Astrocyte (in vitro differentiated cells and primary cell): ENCODE data around the gene FOXA1. TPM values are rescaled to one million over a fixed set of nuclear protein-coding genes. Genes with fewer than 3 reads are reported as not detected.

Source experiments
- DNase-seq: peaks from one replicate; pipeline ENCODE4 v3.0.0-alpha.2; 2010; ENCODE audit warnings: low read depth
- FAIRE-seq: peaks from 2 replicates; lab custom pipeline; 2011; peaks lifted over from hg19 to GRCh38; lab: Jason Lieb, UNC
- H2AFZ ChIP-seq: 2 replicates; pipeline ENCODE4 v1.6.0; 2012; ENCODE audit warnings: low read depth, low read length, inconsistent platforms
- H3K27ac ChIP-seq: 2 replicates; pipeline ENCODE4 v1.5.1; 2011; ENCODE audit warnings: low read depth, low read length, inconsistent platforms
- H3K27me3 ChIP-seq: 2 replicates; pipeline ENCODE4 v1.6.0; 2011; ENCODE audit warnings: low read length, inconsistent platforms; ENCODE audit not compliant: insufficient read depth
- H3K36me3 ChIP-seq: 2 replicates; pipeline ENCODE4 v1.5.1; 2011; ENCODE audit warnings: low read length, inconsistent platforms; ENCODE audit not compliant: insufficient read depth
- H3K4me1 ChIP-seq: 2 replicates; pipeline ENCODE4 v1.5.1; 2011; ENCODE audit warnings: low read length, inconsistent platforms; ENCODE audit not compliant: insufficient read depth
- H3K4me2 ChIP-seq: 2 replicates; pipeline ENCODE4 v1.6.0; 2012; ENCODE audit warnings: low read length, inconsistent platforms
- H3K4me3 ChIP-seq: 2 replicates; pipeline ENCODE4 v1.5.1; 2011; ENCODE audit warnings: low read depth, mild to moderate bottlenecking, low read length, inconsistent platforms; ENCODE audit not compliant: insufficient read depth
- H3K79me2 ChIP-seq: 2 replicates; pipeline ENCODE4 v1.6.0; 2012; ENCODE audit warnings: mild to moderate bottlenecking, low read length, inconsistent platforms; ENCODE audit not compliant: insufficient read depth
- H3K9ac ChIP-seq: 2 replicates; pipeline ENCODE4 v1.6.0; 2012; ENCODE audit warnings: mild to moderate bottlenecking, low read length, inconsistent platforms
- H3K9me3 ChIP-seq: 2 replicates; pipeline ENCODE4 v1.5.1; 2012; ENCODE audit warnings: low read depth, mild to moderate bottlenecking, low read length, inconsistent platforms; ENCODE audit not compliant: insufficient read depth
- H4K20me1 ChIP-seq: 2 replicates; pipeline ENCODE4 v1.6.0; 2012; ENCODE audit warnings: low read length, inconsistent platforms; ENCODE audit not compliant: insufficient read depth
- H3K27ac Mint-ChIP-seq: one replicate; pipeline ENCODE4 v1.8.0; 2021; ENCODE audit warnings: mild to moderate bottlenecking, mixed read lengths; ENCODE audit not compliant: unreplicated experiment
- H3K27me3 Mint-ChIP-seq: one replicate; pipeline ENCODE4 v1.8.0; 2021; ENCODE audit warnings: low read depth, mixed read lengths; ENCODE audit not compliant: unreplicated experiment
- H3K36me3 Mint-ChIP-seq: one replicate; pipeline ENCODE4 v1.8.0; 2021; ENCODE audit warnings: low read depth, mixed read lengths; ENCODE audit not compliant: unreplicated experiment
- H3K4me1 Mint-ChIP-seq: one replicate; pipeline ENCODE4 v1.8.0; 2021; ENCODE audit warnings: low read depth, mixed read lengths; ENCODE audit not compliant: unreplicated experiment
- H3K4me3 Mint-ChIP-seq: one replicate; pipeline ENCODE4 v1.8.0; 2021; ENCODE audit warnings: mild to moderate bottlenecking, moderate library complexity, mixed read lengths; ENCODE audit not compliant: unreplicated experiment
- H3K9me3 Mint-ChIP-seq: one replicate; pipeline ENCODE4 v1.8.0; 2021; ENCODE audit warnings: mild to moderate bottlenecking, mixed read lengths; ENCODE audit not compliant: unreplicated experiment
- EZH2 ChIP-seq: IDR thresholded peaks from 2 replicates; pipeline ENCODE4 v1.6.1; 2012; ENCODE audit warnings: mild to moderate bottlenecking, low read length, inconsistent platforms; ENCODE audit not compliant: insufficient read depth
- total RNA-seq: library from RNA; stranded (reverse); gene quantifications from 2 replicates; pipeline ENCODE4 v1.2.1, GENCODE V29; 2021
- TF ChIP-seq, protein P1 (sequence below): IDR thresholded peaks from 2 replicates; pipeline ENCODE4 v1.5.1; 2011; ENCODE audit warnings: low read depth, mild to moderate bottlenecking, inconsistent platforms, low read length, moderate library complexity; ENCODE audit not compliant: insufficient read depth

Gene FOXA1
- total RNA-seq, 1 donor from 2014 or later, result 0.11 TPM

DNA sequence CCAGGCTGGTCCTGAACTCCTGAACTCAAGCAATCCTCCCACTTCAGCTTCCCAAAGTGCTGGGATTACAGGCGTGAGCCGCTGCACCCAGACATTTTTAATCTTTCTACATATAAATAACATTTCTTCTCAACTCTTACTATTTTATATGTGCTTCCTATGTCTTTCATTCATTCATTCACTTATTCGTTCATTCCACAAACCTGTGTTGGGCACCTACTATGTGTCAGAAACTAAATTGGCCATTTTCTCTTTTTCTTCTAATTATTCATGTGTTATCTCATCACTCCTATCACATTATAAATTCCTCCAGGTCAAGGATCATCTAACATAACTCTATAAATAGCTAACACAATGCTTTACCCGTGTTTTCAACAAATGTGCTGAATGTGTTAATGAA, 23.7 kb downstream of the FOXA1 start:
- no peaks in the 10 kb centered on the region for H3K4me1 Mint-ChIP-seq
- DNase-seq (no peak), FAIRE-seq (no peak)
- H3K9me3 ChIP-seq, result no peaks in the 10 kb centered on the region
- H3K79me2 ChIP-seq, result no peaks in the 10 kb centered on the region
- peaks cover 4% of the 10 kb centered on the region for H3K27me3 Mint-ChIP-seq
- H2AFZ ChIP-seq, result no peak overlapping the region
- no peak overlapping the region for H3K4me3 Mint-ChIP-seq
- H3K36me3 Mint-ChIP-seq, result no peaks in the 10 kb centered on the region
- H3K27ac Mint-ChIP-seq, result no peak overlapping the region
- H3K27me3 ChIP-seq, result no peaks in the 10 kb centered on the region
- TF ChIP-seq, protein P1, sequence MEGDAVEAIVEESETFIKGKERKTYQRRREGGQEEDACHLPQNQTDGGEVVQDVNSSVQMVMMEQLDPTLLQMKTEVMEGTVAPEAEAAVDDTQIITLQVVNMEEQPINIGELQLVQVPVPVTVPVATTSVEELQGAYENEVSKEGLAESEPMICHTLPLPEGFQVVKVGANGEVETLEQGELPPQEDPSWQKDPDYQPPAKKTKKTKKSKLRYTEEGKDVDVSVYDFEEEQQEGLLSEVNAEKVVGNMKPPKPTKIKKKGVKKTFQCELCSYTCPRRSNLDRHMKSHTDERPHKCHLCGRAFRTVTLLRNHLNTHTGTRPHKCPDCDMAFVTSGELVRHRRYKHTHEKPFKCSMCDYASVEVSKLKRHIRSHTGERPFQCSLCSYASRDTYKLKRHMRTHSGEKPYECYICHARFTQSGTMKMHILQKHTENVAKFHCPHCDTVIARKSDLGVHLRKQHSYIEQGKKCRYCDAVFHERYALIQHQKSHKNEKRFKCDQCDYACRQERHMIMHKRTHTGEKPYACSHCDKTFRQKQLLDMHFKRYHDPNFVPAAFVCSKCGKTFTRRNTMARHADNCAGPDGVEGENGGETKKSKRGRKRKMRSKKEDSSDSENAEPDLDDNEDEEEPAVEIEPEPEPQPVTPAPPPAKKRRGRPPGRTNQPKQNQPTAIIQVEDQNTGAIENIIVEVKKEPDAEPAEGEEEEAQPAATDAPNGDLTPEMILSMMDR, result no peak
- no peak for TF ChIP-seq EZH2
- H3K27ac ChIP-seq, result no peak overlapping the region
- no peaks in the 10 kb centered on the region for H3K9me3 Mint-ChIP-seq
- H3K4me2 ChIP-seq, result no peak overlapping the region
- no peak overlapping the region for H3K9ac ChIP-seq
- no peak overlapping the region for H3K4me3 ChIP-seq
- H4K20me1 ChIP-seq, result no peaks in the 10 kb centered on the region
- H3K4me1 ChIP-seq, result no peaks in the 10 kb centered on the region
- H3K36me3 ChIP-seq, result no peaks in the 10 kb centered on the region

DNA sequence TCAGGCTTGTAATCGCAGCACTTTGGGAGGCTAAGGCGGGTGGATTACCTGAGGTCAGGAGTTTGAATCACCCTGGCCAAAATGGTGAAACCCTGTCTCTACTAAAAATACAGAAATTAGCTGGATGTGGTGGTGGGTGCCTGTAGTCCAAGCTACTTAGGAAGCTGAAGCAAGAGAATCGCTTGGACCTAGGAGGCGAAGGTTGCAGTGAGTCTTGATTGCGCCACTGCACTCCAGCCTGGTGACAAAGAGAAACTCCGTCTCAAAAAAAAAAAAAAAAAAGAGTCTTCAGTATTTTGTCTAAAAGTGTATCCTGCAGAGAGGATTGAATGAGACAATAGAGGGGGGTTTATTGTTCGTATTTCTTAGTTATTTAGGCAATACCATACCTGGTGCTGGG, 25.3 kb downstream of the FOXA1 start:
- Histone ChIP-seq H4K20me1 (no peaks in the 10 kb centered on the region), H3K79me2 (no peaks in the 10 kb centered on the region), H3K36me3 (no peaks in the 10 kb centered on the region), H3K27me3 (no peaks in the 10 kb centered on the region), H3K9me3 (no peaks in the 10 kb centered on the region), H3K27ac (no peak overlapping the region), H2AFZ (no peak overlapping the region), H3K4me3 (no peak overlapping the region), H3K4me1 (no peaks in the 10 kb centered on the region), H3K9ac (no peak overlapping the region), H3K4me2 (no peak overlapping the region)
- H3K27me3 Mint-ChIP-seq, result peaks cover 1% of the 10 kb centered on the region
- TF ChIP-seq, protein P1, result no peak
- TF ChIP-seq EZH2, result no peak
- FAIRE-seq, result no peak
- no peak overlapping the region for H3K27ac Mint-ChIP-seq
- H3K36me3 Mint-ChIP-seq, result no peaks in the 10 kb centered on the region
- no peak for DNase-seq
- no peaks in the 10 kb centered on the region for H3K9me3 Mint-ChIP-seq
- no peak overlapping the region for H3K4me3 Mint-ChIP-seq
- H3K4me1 Mint-ChIP-seq, result no peaks in the 10 kb centered on the region

GRCh38 chr14:37566811-37567371, 28.2 kb downstream of the FOXA1 start:
- FAIRE-seq (no peak), DNase-seq (peak; percentile 30)
- Histone ChIP-seq H3K9me3 (no peaks in the 10 kb centered on the region), H3K36me3 (no peaks in the 10 kb centered on the region), H3K4me1 (no peaks in the 10 kb centered on the region), H4K20me1 (no peaks in the 10 kb centered on the region), H3K79me2 (no peaks in the 10 kb centered on the region), H2AFZ (no peak overlapping the region), H3K9ac (no peak overlapping the region), H3K27ac (no peak overlapping the region), H3K4me2 (no peak overlapping the region), H3K4me3 (no peak overlapping the region), H3K27me3 (no peaks in the 10 kb centered on the region)
- H3K4me1 Mint-ChIP-seq, result no peaks in the 10 kb centered on the region
- no peak overlapping the region for H3K27ac Mint-ChIP-seq
- TF ChIP-seq, protein P1, result no peak
- TF ChIP-seq EZH2, result no peak
- no peaks in the 10 kb centered on the region for H3K27me3 Mint-ChIP-seq
- H3K4me3 Mint-ChIP-seq, result no peak overlapping the region
- no peaks in the 10 kb centered on the region for H3K9me3 Mint-ChIP-seq
- H3K36me3 Mint-ChIP-seq, result no peaks in the 10 kb centered on the region
